Central memory CD8-positive, alpha-beta T cell (primary cell): ENCODE results near the gene PPIB.

ENCODE experiments used
- ATAC-seq: fragments of 150-1000 bp; cut with Tn5 transposase; replicated peaks from 2 replicates; pipeline ENCODE4 v1.10.0; 2022; ENCODE audit warnings: mild to moderate bottlenecking, moderate FRiP score, moderate number of reproducible peaks; ENCODE audit not compliant: poor library complexity, severe bottlenecking; ENCODE audit errors: extremely low read depth
- DNase-seq, 2 donors: peaks; one replicate each; pipeline ENCODE4 v3.0.0; 2021; ENCODE audit warnings: low spot score in 2 of 2
- H3K27ac Mint-ChIP-seq: one replicate; pipeline ENCODE4 v1.8.0; 2022; ENCODE audit warnings: low read depth, mild to moderate bottlenecking, moderate library complexity, mixed read lengths
- H3K27me3 Mint-ChIP-seq: one replicate; pipeline ENCODE4 v1.8.0; 2022; ENCODE audit warnings: mixed read lengths
- H3K36me3 Mint-ChIP-seq: one replicate; pipeline ENCODE4 v1.8.0; 2022; ENCODE audit warnings: mild to moderate bottlenecking, moderate library complexity, mixed read lengths; ENCODE audit not compliant: insufficient read depth
- H3K4me1 Mint-ChIP-seq: one replicate; pipeline ENCODE4 v1.8.0; 2022; ENCODE audit warnings: mixed read lengths
- H3K4me3 Mint-ChIP-seq: one replicate; pipeline ENCODE4 v1.8.0; 2022; ENCODE audit warnings: mild to moderate bottlenecking, moderate library complexity, mixed read lengths
- H3K9me3 Mint-ChIP-seq: one replicate; pipeline ENCODE4 v1.8.0; 2022; ENCODE audit warnings: mixed read lengths

The PPIB gene

DNA sequence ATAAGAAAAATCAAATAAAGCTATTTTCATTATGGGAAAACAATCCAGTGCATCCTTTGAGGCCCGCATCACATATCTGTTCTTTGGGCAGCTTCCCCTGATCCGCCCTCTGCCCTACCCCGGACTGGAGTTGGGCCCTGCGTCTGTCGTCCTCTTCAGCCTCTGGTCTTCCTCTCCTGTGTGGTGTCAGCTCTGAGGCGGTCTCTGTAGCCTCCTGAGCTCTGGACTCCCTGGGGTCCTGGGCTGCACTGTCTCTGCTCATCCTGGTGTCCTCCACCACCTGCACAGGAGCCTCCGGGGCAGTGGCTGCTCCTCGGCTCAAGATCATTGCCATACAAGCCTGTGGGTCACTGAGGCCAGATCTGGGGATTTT lies 18.6 kb downstream of the PPIB start:
- Mint-ChIP-seq H3K9me3 (no peaks in the 10 kb centered on the region), H3K4me1 (no peaks in the 10 kb centered on the region), H3K27me3 (no peaks in the 10 kb centered on the region), H3K36me3 (peaks cover 12% of the 10 kb centered on the region), H3K4me3 (no peak overlapping the region), H3K27ac (no peak overlapping the region)
- DNase-seq (no peak), ATAC-seq (no peak)

DNA sequence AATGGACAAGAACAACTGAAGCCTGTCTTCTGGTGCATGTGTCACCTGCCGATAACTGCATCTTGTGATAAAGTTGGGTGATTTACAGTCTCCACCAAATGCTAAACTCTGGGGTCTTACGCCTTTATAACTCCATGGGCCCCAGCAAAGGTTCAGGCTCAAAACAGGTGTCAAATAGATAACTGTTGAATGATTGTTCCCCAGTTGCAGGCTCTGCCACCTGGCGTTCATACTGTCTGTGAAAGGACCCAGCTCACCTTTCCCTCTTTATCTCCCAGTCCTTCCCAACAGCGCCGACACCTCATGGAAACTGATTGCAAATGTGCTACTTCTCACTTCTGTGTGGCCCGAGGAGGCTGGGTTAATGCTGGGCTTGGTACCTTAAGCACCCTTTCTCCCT lies 19.5 kb downstream of the PPIB start:
- no peak for ATAC-seq
- Mint-ChIP-seq H3K27ac (no peak overlapping the region), H3K27me3 (no peaks in the 10 kb centered on the region), H3K9me3 (no peaks in the 10 kb centered on the region), H3K4me1 (no peaks in the 10 kb centered on the region), H3K36me3 (peaks cover 14% of the 10 kb centered on the region), H3K4me3 (no peak overlapping the region)
- DNase-seq = no peak

GRCh38 chr15:64141798-64142512 lies 20.9 kb downstream of the PPIB start:
- ATAC-seq (no peak), DNase-seq (no peak)
- Mint-ChIP-seq H3K4me1 (no peaks in the 10 kb centered on the region), H3K4me3 (no peak overlapping the region), H3K9me3 (no peaks in the 10 kb centered on the region), H3K27ac (no peak overlapping the region), H3K36me3 (peaks cover 20% of the 10 kb centered on the region), H3K27me3 (no peaks in the 10 kb centered on the region)

GRCh38 chr15:64138331-64138941 lies 24.4 kb downstream of the PPIB start:
- no peak overlapping the region for H3K4me3 Mint-ChIP-seq
- H3K27me3 Mint-ChIP-seq = no peaks in the 10 kb centered on the region
- DNase-seq (no peak), ATAC-seq (no peak)
- peaks cover 45% of the 10 kb centered on the region for H3K36me3 Mint-ChIP-seq
- no peaks in the 10 kb centered on the region for H3K9me3 Mint-ChIP-seq
- no peak overlapping the region for H3K27ac Mint-ChIP-seq
- no peaks in the 10 kb centered on the region for H3K4me1 Mint-ChIP-seq

- H3K27ac Mint-ChIP-seq = no peak overlapping the region
- ATAC-seq = no peak
- no peaks in the 10 kb centered on the region for H3K9me3 Mint-ChIP-seq
- no peaks in the 10 kb centered on the region for H3K27me3 Mint-ChIP-seq
- peaks cover 51% of the 10 kb centered on the region for H3K36me3 Mint-ChIP-seq
- no peak for DNase-seq
- no peaks in the 10 kb centered on the region for H3K4me1 Mint-ChIP-seq
- H3K4me3 Mint-ChIP-seq = no peak overlapping the region
These were observed 25.5 kb downstream of the PPIB start for GRCh38 chr15:64137226-64137833.

DNA sequence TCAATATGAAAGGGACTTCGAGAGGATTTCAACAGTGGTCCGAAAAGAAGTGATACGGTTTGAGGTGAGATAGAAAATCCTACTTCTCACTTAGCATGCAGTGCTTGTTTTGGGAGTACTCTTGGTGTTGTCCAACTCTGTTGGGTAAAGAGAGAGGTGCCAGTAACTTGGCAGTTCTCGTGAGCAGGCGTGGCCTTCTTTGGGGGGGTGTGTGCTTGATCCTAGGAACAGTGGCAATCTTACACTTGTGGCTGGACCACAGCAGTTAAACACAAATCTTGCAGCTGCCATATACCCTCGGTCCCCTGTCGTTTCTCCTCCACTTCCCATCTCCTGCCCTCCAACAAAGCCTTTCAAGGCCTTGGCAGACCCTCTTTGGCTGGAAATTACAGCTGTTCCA lies 26.5 kb downstream of the PPIB start:
- no peak for DNase-seq
- Mint-ChIP-seq H3K36me3 (peaks cover 59% of the 10 kb centered on the region), H3K27me3 (no peaks in the 10 kb centered on the region), H3K9me3 (no peaks in the 10 kb centered on the region), H3K4me1 (no peaks in the 10 kb centered on the region), H3K27ac (no peak overlapping the region), H3K4me3 (no peak overlapping the region)
- no peak for ATAC-seq

DNA sequence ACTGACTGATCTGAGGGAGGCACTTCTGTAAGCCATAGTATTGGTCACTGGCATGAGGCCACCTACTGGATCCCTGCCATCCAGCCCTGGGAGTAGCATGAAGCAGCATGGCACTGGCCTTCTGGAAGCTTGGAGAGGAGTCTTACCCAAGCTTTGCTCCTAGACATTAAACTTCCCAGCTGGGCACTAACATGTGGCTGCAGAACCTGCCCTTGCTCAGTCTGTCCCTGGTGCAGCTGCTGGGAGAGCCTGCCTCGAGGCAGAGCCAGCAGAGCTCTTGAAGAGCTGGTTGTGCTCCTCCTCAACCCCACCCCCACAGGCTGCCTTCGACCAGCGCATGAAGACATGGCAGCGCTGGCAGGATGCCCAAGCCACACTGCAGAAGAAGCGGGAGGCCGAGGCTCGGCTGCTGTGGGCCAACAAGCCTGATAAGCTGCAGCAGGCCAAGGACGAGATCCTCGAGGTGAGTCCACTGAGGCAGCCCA lies 28.4 kb downstream of the PPIB start:
- ATAC-seq (no peak), DNase-seq (no peak)
- Mint-ChIP-seq H3K9me3 (no peaks in the 10 kb centered on the region), H3K27me3 (no peaks in the 10 kb centered on the region), H3K4me1 (no peaks in the 10 kb centered on the region), H3K36me3 (peaks cover 70% of the 10 kb centered on the region), H3K27ac (no peak overlapping the region), H3K4me3 (no peak overlapping the region)

- Mint-ChIP-seq H3K36me3 (peaks cover 76% of the 10 kb centered on the region), H3K27ac (no peak overlapping the region), H3K27me3 (no peaks in the 10 kb centered on the region), H3K4me1 (no peaks in the 10 kb centered on the region), H3K9me3 (no peaks in the 10 kb centered on the region), H3K4me3 (no peak overlapping the region)
- DNase-seq = no peak
- ATAC-seq = no peak
These were observed 29.0 kb downstream of the PPIB start for GRCh38 chr15:64133623-64134344.

DNA sequence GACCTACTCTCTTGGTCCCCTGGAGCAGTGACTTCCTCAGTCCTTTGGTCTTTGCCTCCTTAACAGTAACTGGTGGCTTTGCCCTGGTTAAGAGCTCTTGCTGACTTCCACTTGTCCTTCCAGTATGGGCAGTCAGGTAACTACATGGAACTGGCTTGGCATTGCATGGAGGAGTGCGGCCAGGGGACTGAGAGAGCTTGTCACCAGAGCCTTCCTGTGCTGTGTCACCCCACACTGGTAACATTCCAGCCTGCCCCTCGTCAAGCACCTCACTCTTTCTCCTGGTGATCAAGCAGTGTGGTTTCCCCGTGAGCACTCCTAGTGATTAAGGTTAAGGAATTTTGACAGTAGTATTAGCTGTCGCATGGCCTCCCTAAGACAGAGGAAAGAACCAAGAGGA lies 30.6 kb downstream of the PPIB start:
- no peak overlapping the region for H3K27ac Mint-ChIP-seq
- no peaks in the 10 kb centered on the region for H3K27me3 Mint-ChIP-seq
- H3K4me1 Mint-ChIP-seq = no peaks in the 10 kb centered on the region
- DNase-seq (no peak), ATAC-seq (no peak)
- H3K4me3 Mint-ChIP-seq = no peak overlapping the region
- peaks cover 83% of the 10 kb centered on the region for H3K36me3 Mint-ChIP-seq
- H3K9me3 Mint-ChIP-seq = no peaks in the 10 kb centered on the region

GRCh38 chr15:64131547-64131946 lies 31.3 kb downstream of the PPIB start:
- Mint-ChIP-seq H3K36me3 (peaks cover 84% of the 10 kb centered on the region), H3K27me3 (no peaks in the 10 kb centered on the region), H3K4me1 (no peaks in the 10 kb centered on the region), H3K9me3 (no peaks in the 10 kb centered on the region), H3K27ac (no peak overlapping the region), H3K4me3 (no peak overlapping the region)
- ATAC-seq = no peak
- no peak for DNase-seq

- no peak for DNase-seq
- peaks cover 82% of the 10 kb centered on the region for H3K36me3 Mint-ChIP-seq
- H3K27me3 Mint-ChIP-seq = no peaks in the 10 kb centered on the region
- H3K4me1 Mint-ChIP-seq = no peaks in the 10 kb centered on the region
- H3K4me3 Mint-ChIP-seq = no peak overlapping the region
- no peaks in the 10 kb centered on the region for H3K9me3 Mint-ChIP-seq
- ATAC-seq = no peak
- no peak overlapping the region for H3K27ac Mint-ChIP-seq
These were observed 32.7 kb downstream of the PPIB start for GRCh38 chr15:64130159-64130558.

DNA sequence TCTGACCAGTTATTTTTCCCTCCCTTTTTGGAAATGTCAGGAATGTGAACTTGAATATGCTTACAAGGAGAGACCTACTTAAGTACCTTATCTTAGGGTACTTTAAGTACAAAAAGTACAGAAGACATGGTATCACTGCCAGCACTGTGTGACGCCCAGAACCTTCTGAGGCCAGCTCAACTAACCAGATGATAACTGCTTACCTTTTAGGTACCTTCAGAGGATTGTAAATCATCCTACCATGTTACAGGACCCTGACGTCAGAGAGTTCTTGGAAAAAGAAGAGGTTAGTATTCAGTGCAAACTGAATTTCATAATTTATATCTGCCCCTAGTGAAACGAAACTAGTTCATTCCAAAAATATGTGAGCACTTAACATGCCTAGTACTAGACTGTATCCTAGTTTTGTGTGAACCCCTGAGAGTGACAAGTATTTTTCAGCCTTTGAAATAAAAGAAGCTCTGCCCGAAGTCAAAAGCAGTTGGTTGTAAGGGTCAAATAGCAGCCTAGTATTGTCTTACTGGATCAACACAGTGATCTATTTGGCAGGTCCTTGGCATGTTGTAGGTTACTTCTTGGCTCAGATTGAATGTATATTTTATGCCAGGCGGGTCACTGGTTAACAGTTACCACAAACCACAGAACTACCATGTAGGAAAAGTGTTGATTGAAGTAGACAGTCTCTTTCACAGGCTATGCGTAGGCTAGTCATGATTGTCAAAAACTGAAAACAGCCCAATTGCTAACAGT lies 35.1 kb downstream of the PPIB start:
- ATAC-seq = no peak
- no peaks in the 10 kb centered on the region for H3K9me3 Mint-ChIP-seq

More for the DNA sequence above, 35.1 kb downstream of the PPIB start:
- Mint-ChIP-seq H3K27me3 (no peaks in the 10 kb centered on the region), H3K4me3 (no peak overlapping the region), H3K36me3 (peaks cover 82% of the 10 kb centered on the region), H3K27ac (peak overlapping the region; percentile 16), H3K4me1 (no peaks in the 10 kb centered on the region)
- no peak for DNase-seq
